GM12878 (cell line): ENCODE data around the gene LRRC45. TPM values are rescaled to one million over a fixed set of nuclear protein-coding genes. Genes with fewer than 3 reads are reported as not detected.

Experiments
- BACH1 ChIP-seq: fragments of 450-650 bp; IDR thresholded peaks from 2 replicates; pipeline ENCODE4 v1.6.1; 2017; ENCODE audit warnings: mild to moderate bottlenecking, borderline replicate concordance
- BHLHE40 ChIP-seq, 2 experiments: fragments of 450-650 bp in 1 of 2; IDR thresholded peaks; 2 replicates each; pipeline ENCODE4 v1.6.1; 2011 to 2017; ENCODE audit warnings: low read depth in 2 of 2, borderline replicate concordance in 1 of 2, improper control_type of control experiment in 1 of 2, low read length in 1 of 2, mild to moderate bottlenecking in 1 of 2
- GABPA ChIP-seq: IDR thresholded peaks from 2 replicates; pipeline ENCODE4 v1.6.1; 2014; ENCODE audit warnings: antibody characterized with exemption, low read depth, mild to moderate bottlenecking, inconsistent platforms
- LARP7 ChIP-seq: fragments of 450-650 bp; IDR thresholded peaks from 2 replicates; pipeline ENCODE4 v1.6.1; 2017; ENCODE audit warnings: mild to moderate bottlenecking
- MYC ChIP-seq: IDR thresholded peaks from 2 replicates; pipeline ENCODE4 v1.6.1; 2011; ENCODE audit warnings: mild to moderate bottlenecking, low read length, moderate library complexity, inconsistent platforms; ENCODE audit not compliant: insufficient read depth, insufficient replicate concordance, insufficient read length, severe bottlenecking
- PML ChIP-seq: IDR thresholded peaks from 2 replicates; pipeline ENCODE4 v1.6.1; 2012; ENCODE audit warnings: low read length, inconsistent platforms
- RAD21 ChIP-seq: IDR thresholded peaks from 2 replicates; pipeline ENCODE4 v1.6.1; 2011; ENCODE audit warnings: mild to moderate bottlenecking, low read depth, low read length, moderate library complexity; ENCODE audit not compliant: insufficient read depth
- RAD51 ChIP-seq: fragments of 450-650 bp; IDR thresholded peaks from 2 replicates; pipeline ENCODE4 v1.6.1; 2016; ENCODE audit warnings: moderate library complexity, mild to moderate bottlenecking, inconsistent platforms
- RB1 ChIP-seq: fragments of 450-650 bp; formaldehyde crosslinking; IDR thresholded peaks from 2 replicates; pipeline ENCODE4 v1.6.1; 2017; ENCODE audit warnings: mild to moderate bottlenecking, borderline replicate concordance
- SP1 ChIP-seq: IDR thresholded peaks from one replicate; pipeline ENCODE4 v1.6.1; 2011; ENCODE audit warnings: low read depth, low read length
- SRF ChIP-seq, 2 experiments: IDR thresholded peaks; 2 replicates each; pipeline ENCODE4 v1.6.1; 2011; ENCODE audit warnings: low read depth in 2 of 2, low read length in 2 of 2, mild to moderate bottlenecking in 1 of 2, moderate library complexity in 1 of 2
- TBL1XR1 ChIP-seq: IDR thresholded peaks from 2 replicates; pipeline ENCODE4 v1.6.1; 2012; ENCODE audit warnings: low read depth, low read length, improper control_type of control experiment
- ZNF384 ChIP-seq: IDR thresholded peaks from 2 replicates; pipeline ENCODE4 v1.6.1; 2012; ENCODE audit warnings: low read depth, mild to moderate bottlenecking, low read length, improper control_type of control experiment, borderline replicate concordance
- polyA plus RNA-seq, 11 experiments: library from polyadenylated mRNA; depleted of rRNA in 4 of 11; unstranded in 6 of 11; stranded (reverse) in 5 of 11; fragments of >200 nt; fragmentation: Nextera tagmentation in 4 of 11; fragmentation: Illumina TruSeq in 1 of 11; extraction: Ambion mirVana in 4 of 11; extraction: Trizol in 1 of 11; gene quantifications; 1 replicate in 1 of 11; 2 replicates in 10 of 11; pipeline versions ENCODE4 v1.2.1 to v1.2.3, GENCODE V29; 2011 to 2016; ENCODE audit warnings: inconsistent platforms in 2 of 11, missing spikeins in 2 of 11, low read depth in 1 of 11
- total RNA-seq, 4 experiments: library from RNA; depleted of rRNA in 3 of 4; stranded (reverse); fragments of >200 nt in 3 of 4; fragmentation: Illumina TruSeq in 1 of 4; extraction: Trizol in 1 of 4; gene quantifications; 2 replicates each; pipeline versions ENCODE4 v1.2.1 to v1.2.3, GENCODE V29; 2013 to 2021
- TF ChIP-seq, protein P1 (sequence below): fragments of 450-650 bp; formaldehyde crosslinking; IDR thresholded peaks from 2 replicates; pipeline ENCODE4 v1.5.0; 2022; ENCODE audit warnings: mild to moderate bottlenecking, missing genetic modification characterization
- TF ChIP-seq, protein P2 (sequence below): fragments of 450-650 bp; formaldehyde crosslinking; IDR thresholded peaks from 2 replicates; pipeline ENCODE4 v1.4.0; 2020; ENCODE audit warnings: mild to moderate bottlenecking, moderate library complexity
- TF ChIP-seq, protein P3 (sequence below), 3 experiments: IDR thresholded peaks in 2 of 3; conservative IDR thresholded peaks in 1 of 3; 2 replicates each; pipeline ENCODE4 v1.5.1; 2011; ENCODE audit warnings: low read depth in 3 of 3, low read length in 3 of 3, mild to moderate bottlenecking in 3 of 3, control low read depth in 2 of 3, moderate library complexity in 2 of 3, inconsistent platforms in 1 of 3, mixed read lengths in 1 of 3; ENCODE audit not compliant: control insufficient read depth in 2 of 3, insufficient read depth in 1 of 3; ENCODE audit errors: extremely low read depth in 1 of 3
- TF ChIP-seq, protein P4 (sequence below): fragments of 150-350 bp; IDR thresholded peaks from 2 replicates; pipeline ENCODE4 v1.6.1; 2016; ENCODE audit warnings: low read depth, low read length

LRRC45 gene
- total and polyA plus RNA-seq, 10 of the 15 experiments (the other 5 are each of a cell fraction or from before 2014, with no cell fraction given), result 0.03 to 27.7 (median 10.4) TPM

DNA sequence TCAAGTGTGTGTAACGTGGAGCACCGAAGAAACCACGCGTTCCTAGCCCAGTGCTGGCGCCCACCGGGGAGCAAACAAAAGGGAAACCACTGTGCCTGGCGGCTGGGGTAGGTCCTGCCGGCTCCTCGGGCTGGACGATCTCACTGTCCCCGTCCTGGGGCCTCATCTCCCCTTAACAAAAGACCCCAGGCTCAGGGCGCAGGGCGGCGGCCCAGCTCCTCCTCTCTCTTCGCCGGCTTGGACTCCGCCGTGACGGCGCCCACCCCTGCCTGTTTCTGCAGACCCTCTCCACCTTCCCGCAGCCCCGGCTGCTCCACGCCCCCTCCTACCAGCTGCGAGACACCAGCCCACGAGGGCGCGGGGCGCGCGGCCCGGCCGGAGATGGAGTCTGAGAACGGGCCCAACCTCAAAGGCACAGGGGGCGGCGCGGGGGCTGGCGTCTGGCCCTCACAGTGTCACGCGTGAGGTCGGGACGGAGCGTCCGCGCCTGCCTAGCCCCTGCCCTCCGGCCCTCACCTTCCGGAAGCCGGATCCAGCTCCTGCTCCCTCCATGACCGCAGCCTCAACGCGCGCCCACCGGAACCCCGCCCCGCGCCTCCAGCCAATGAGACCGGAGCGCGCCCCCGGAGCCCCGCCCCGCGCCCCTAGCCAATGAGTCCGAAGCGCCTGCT lies 660 bp upstream of the LRRC45 start, which contains the start of gene CENPX (continued):
- TF ChIP-seq, protein P1, sequence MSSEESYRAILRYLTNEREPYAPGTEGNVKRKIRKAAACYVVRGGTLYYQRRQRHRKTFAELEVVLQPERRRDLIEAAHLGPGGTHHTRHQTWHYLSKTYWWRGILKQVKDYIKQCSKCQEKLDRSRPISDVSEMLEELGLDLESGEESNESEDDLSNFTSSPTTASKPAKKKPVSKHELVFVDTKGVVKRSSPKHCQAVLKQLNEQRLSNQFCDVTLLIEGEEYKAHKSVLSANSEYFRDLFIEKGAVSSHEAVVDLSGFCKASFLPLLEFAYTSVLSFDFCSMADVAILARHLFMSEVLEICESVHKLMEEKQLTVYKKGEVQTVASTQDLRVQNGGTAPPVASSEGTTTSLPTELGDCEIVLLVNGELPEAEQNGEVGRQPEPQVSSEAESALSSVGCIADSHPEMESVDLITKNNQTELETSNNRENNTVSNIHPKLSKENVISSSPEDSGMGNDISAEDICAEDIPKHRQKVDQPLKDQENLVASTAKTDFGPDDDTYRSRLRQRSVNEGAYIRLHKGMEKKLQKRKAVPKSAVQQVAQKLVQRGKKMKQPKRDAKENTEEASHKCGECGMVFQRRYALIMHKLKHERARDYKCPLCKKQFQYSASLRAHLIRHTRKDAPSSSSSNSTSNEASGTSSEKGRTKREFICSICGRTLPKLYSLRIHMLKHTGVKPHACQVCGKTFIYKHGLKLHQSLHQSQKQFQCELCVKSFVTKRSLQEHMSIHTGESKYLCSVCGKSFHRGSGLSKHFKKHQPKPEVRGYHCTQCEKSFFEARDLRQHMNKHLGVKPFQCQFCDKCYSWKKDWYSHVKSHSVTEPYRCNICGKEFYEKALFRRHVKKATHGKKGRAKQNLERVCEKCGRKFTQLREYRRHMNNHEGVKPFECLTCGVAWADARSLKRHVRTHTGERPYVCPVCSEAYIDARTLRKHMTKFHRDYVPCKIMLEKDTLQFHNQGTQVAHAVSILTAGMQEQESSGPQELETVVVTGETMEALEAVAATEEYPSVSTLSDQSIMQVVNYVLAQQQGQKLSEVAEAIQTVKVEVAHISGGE (CRISPR knock-in tag), result no peak
- TF ChIP-seq MYC (no peak), TBL1XR1 (no peak), BHLHE40 (IDR thresholded peaks at IDR 0.05; ENCODE audit: borderline replicate concordance in 1 of 2, low read depth in 2 of 2, low read length in 1 of 2) (peak; percentile 6 to 67; a peak in 2 of 4 replicates), ZNF384 (no peak), GABPA (no peak), RAD51 (no peak), RAD21 (no peak), RB1 (no peak), PML (no peak), LARP7 (peak; percentile 81), BACH1 (peak; percentile 40; the same call in 1 of the 2 replicates), SP1 (no peak), SRF (IDR thresholded peaks at IDR 0.05; ENCODE audit: low read depth in 2 of 2, low read length in 2 of 2) (no peak)
- TF ChIP-seq, protein P2, sequence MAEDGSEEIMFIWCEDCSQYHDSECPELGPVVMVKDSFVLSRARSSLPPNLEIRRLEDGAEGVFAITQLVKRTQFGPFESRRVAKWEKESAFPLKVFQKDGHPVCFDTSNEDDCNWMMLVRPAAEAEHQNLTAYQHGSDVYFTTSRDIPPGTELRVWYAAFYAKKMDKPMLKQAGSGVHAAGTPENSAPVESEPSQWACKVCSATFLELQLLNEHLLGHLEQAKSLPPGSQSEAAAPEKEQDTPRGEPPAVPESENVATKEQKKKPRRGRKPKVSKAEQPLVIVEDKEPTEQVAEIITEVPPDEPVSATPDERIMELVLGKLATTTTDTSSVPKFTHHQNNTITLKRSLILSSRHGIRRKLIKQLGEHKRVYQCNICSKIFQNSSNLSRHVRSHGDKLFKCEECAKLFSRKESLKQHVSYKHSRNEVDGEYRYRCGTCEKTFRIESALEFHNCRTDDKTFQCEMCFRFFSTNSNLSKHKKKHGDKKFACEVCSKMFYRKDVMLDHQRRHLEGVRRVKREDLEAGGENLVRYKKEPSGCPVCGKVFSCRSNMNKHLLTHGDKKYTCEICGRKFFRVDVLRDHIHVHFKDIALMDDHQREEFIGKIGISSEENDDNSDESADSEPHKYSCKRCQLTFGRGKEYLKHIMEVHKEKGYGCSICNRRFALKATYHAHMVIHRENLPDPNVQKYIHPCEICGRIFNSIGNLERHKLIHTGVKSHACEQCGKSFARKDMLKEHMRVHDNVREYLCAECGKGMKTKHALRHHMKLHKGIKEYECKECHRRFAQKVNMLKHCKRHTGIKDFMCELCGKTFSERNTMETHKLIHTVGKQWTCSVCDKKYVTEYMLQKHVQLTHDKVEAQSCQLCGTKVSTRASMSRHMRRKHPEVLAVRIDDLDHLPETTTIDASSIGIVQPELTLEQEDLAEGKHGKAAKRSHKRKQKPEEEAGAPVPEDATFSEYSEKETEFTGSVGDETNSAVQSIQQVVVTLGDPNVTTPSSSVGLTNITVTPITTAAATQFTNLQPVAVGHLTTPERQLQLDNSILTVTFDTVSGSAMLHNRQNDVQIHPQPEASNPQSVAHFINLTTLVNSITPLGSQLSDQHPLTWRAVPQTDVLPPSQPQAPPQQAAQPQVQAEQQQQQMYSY (CRISPR knock-in tag), result no peak
- TF ChIP-seq, protein P3, sequence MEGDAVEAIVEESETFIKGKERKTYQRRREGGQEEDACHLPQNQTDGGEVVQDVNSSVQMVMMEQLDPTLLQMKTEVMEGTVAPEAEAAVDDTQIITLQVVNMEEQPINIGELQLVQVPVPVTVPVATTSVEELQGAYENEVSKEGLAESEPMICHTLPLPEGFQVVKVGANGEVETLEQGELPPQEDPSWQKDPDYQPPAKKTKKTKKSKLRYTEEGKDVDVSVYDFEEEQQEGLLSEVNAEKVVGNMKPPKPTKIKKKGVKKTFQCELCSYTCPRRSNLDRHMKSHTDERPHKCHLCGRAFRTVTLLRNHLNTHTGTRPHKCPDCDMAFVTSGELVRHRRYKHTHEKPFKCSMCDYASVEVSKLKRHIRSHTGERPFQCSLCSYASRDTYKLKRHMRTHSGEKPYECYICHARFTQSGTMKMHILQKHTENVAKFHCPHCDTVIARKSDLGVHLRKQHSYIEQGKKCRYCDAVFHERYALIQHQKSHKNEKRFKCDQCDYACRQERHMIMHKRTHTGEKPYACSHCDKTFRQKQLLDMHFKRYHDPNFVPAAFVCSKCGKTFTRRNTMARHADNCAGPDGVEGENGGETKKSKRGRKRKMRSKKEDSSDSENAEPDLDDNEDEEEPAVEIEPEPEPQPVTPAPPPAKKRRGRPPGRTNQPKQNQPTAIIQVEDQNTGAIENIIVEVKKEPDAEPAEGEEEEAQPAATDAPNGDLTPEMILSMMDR (IDR thresholded peaks at IDR 0.05 in 2 of 3, conservative IDR thresholded peaks at IDR 0.05 in 1 of 3; ENCODE audit: control insufficient read depth in 2 of 3, extremely low read depth in 1 of 3, insufficient read depth in 1 of 3, low read depth in 3 of 3, low read length in 3 of 3), result no peak
- TF ChIP-seq, protein P4, sequence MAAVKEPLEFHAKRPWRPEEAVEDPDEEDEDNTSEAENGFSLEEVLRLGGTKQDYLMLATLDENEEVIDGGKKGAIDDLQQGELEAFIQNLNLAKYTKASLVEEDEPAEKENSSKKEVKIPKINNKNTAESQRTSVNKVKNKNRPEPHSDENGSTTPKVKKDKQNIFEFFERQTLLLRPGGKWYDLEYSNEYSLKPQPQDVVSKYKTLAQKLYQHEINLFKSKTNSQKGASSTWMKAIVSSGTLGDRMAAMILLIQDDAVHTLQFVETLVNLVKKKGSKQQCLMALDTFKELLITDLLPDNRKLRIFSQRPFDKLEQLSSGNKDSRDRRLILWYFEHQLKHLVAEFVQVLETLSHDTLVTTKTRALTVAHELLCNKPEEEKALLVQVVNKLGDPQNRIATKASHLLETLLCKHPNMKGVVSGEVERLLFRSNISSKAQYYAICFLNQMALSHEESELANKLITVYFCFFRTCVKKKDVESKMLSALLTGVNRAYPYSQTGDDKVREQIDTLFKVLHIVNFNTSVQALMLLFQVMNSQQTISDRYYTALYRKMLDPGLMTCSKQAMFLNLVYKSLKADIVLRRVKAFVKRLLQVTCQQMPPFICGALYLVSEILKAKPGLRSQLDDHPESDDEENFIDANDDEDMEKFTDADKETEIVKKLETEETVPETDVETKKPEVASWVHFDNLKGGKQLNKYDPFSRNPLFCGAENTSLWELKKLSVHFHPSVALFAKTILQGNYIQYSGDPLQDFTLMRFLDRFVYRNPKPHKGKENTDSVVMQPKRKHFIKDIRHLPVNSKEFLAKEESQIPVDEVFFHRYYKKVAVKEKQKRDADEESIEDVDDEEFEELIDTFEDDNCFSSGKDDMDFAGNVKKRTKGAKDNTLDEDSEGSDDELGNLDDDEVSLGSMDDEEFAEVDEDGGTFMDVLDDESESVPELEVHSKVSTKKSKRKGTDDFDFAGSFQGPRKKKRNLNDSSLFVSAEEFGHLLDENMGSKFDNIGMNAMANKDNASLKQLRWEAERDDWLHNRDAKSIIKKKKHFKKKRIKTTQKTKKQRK, result no peak
